HG03460 (cell line): ENCODE results near the gene SH3YL1.
A peak's percentile ranks its signal among the peaks of the same experiment; 100 is the strongest.

Source experiments
- ATAC-seq: cut with Tn5 transposase; IDR thresholded peaks from one replicate; pipeline ENCODE4 v1.9.1; 2021; ENCODE audit not compliant: unreplicated experiment

Gene SH3YL1

DNA sequence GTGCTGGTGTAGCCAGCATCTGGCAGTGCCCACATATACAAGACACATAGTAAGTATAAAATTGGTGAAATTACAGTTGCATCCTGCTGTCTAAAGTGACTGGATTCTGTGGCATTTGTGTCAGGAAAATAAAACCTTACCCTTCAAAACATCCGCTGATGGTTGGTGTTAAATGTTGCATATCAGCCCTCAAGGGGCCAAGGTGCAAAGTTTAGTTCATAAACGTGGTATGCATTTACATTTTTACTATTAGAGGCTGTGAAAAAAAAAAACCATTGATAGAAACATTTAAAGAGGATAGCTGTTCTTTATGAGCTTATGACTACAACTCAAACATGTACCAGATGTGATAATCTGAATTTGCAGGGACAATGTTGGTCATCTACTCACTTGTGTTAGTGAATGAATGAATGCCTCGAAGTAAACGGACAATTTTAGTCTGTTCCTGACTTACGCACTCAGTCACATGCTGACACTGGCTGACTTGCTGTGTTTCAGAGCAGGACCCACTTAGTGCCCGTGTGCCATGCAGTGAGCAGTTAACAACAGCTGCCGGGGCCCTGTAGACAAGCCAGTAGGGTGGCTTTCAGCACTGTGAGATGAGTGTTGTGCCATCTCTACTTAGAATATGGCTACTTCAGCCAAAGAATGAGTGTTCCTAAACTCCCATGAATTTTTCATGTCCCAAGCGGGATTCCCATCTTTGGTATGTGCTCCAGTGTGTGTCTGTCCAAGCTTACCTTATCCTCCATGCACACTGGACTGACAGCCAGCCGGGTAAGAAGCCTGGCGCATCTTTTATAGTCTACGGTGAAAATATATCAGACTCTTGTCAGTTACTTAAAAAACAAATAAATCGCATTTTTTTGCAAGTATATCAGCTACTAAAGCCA is 18.8 kb upstream of the SH3YL1 start:
- ATAC-seq = no peak

- ATAC-seq = no peak
Measured at GRCh38 chr2:281381-281780, 17.5 kb upstream of the SH3YL1 start.

- ATAC-seq = no peak
Measured at GRCh38 chr2:280650-281110, 16.8 kb upstream of the SH3YL1 start.

DNA sequence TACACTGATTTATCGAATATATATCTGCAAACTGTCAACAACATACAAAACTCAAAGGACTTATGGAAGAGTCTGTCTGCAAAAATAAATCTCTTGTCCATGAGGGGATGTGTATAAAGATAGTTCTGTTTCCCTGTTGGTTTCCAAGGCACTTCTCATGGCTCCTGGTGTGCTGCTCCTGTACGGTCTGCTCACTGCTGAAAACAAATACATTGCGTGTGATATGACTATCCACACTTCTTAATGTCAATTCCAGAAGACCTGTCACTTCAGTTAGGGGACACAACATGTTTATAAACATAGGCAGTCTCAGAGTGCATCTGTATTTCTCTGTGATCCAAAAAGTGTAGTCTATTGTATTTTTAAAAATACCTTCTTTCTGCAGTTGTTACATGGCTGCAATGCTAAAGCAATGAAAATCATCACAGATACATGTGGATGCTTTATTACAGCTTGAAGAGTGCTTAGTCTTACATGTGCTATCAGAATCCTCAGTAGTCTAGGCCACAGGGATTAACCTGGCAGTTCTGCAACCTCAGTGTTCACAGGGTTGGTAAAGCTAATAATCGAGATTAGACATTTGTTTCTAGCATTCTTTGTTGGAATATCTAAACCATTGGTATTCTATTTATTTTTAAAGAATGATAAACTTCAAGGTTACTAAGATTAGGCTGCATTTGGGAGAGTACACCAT is 16.3 kb upstream of the SH3YL1 start:
- ATAC-seq = no peak

GRCh38 chr2:279366-279765 is 15.5 kb upstream of the SH3YL1 start:
- ATAC-seq = no peak

DNA sequence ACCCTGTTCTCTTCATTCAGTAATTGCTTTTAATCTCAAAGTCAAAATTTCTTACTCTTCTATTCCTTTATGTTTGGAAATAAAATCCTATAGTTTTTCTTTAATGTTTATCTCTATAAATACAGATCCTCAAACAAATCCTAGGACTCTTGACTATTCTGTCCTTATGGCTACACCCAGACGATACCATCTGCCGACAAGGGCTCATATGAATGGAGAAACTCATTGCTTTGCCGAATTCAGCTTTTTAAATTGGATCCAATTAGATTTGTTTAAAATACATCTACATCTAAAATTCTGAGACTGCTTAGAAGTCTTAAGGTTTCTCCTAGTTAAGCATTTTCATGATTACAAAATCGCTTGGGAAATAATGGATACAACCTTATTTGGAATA is 15.1 kb upstream of the SH3YL1 start:
- ATAC-seq = no peak

- ATAC-seq = no peak
Measured at GRCh38 chr2:278312-278926, 14.6 kb upstream of the SH3YL1 start.

- peak; percentile 97 for ATAC-seq
Measured at GRCh38 chr2:275466-275865, 11.6 kb upstream of the SH3YL1 start.

GRCh38 chr2:274503-274902 is 10.7 kb upstream of the SH3YL1 start:
- ATAC-seq = no peak

DNA sequence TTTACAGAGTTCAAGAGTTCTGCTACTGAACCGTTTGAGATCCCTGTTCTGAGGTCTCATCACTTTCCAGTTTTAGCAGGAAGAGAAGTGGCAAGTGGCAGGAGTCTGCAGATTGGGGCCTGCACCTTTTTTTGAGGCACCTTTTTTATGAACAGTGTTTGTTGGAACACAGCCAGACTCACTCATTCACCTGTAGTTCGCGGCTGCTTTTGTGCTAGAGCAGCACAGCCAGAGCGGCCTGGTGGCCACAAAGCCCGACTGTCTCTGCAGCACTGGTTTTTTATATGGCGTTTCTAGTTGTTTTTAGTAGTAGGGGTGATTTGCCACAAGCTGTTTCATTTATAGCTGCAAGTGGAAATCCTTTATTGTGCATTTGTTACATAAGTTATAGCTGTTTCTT is 9.5 kb upstream of the SH3YL1 start:
- no peak for ATAC-seq

GRCh38 chr2:271917-272316 is 8.1 kb upstream of the SH3YL1 start:
- no peak for ATAC-seq

DNA sequence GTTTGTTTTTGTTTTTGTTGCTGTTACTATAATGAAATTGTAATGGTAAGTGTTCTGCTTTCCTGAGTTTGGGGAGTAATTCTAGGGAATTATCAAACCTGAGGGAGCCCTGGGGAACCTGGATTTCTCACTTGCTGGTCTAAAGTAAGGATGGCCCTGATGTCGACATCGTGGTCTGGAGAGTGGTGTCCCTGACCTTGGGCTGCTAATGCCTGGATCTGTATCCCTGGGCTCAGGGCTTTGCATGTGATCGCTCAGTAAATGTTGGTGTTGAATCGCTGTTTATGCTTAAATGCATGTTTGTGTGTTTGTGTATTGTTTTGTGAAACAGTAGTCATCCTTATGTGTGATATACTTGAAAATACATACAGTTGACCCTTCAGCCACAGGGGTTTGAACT is 7.0 kb upstream of the SH3YL1 start:
- no peak for ATAC-seq

DNA sequence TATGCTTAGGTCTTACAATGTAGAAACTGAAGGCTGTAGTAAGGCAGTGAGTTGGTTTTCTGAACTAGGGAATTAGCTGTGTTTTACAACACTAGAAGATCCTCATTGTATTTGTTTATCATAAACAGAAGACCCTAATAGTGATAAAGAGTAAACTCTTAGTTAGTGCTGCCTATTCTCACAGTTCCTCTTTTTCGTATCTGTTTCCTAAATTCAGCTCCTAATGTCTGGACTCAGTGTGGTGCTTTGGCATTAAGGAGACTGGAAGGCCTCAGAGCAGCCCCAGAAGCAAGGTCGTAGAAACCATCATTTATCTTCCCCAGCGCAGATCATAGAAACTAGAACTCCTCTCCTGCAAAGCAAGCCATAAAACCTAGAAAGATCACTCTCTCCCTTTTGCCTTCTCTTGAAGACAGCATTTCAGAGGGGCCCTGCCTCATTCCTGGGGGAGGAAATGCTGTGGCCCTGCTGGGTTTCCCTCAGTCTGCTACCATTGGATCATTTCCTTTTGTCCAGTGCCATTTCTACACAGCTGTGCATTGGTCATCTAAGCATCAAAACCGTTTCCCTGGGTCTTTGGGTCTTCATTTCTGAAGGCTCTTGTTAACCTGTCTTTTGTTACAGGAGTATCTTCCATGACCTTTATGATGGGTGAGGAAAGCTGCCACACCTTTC is 5.7 kb upstream of the SH3YL1 start:
- ATAC-seq = no peak

DNA sequence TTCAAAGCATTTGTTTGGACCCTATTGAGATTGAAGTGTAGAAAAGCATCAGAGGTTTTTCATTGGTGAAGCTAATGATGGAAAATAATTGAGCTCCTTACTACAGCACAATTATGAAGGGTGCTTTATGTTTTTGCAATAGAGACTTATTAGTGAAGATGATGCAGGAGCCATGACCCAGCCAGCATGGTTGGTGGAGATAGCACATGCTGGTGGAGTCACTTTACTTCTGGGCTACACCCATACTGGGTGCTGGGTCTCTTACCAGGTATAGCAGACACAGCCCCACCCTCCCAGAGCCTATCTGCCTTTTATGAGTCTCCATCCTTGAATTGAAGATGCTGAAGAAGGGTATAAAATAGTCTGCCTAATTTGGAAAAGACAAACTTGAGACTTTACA is 4.5 kb upstream of the SH3YL1 start:
- ATAC-seq = no peak

GRCh38 chr2:264493-265468 is 949 bp upstream of the SH3YL1 start, which contains the start of gene ACP1:
ACP1 (plus strand) TSS chr2:264947; CDS start chr2:264965, 18 bp downstream.
- ATAC-seq = peak; percentile 81

GRCh38 chr2:263022-263738 is 652 bp downstream of the SH3YL1 start:
- ATAC-seq = no peak

DNA sequence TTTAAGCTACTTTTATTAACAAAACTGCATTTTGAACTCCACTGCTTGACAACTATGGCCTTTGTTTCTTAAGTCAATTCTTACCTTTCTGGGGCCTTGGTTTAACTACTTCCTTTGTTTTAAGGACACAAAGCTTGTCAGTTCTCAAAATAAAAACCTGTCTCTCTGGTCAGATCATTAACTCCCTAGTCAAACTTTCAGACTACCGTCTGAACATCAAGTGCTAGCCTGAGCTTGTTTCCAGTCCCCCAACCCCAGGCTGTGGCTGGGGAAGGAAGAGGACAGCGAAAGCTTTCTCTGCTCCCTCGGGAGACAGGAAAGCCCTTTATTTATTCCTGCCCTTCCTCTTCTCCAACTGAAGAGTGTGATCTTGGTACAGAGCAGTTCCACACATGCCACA is 1.7 kb downstream of the SH3YL1 start:
- no peak for ATAC-seq

GRCh38 chr2:260507-261161 is 3.2 kb downstream of the SH3YL1 start:
- ATAC-seq = no peak

DNA sequence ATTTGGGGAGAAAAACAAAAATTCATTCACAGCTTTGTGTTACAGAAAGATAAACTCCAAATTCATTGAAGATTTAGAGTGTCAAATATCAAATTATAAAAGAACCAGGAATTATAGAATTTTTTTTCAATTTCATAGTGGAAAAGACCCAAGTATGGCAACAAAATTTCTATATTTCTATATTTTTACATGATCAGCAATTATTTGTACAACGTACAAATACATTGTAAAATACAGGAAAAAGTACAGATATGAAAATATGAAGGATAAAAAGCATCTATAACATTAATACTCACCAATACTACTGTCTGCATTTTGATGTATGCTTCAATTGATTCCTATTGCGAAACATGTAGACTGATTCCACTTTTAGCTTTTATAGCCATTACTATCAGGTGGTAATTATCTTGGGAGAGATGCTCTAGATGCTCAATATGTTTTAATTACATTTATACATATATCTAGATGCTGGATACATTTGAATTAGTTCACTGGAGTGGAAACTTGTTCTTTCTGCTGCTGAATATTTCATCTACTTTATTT is 4.0 kb downstream of the SH3YL1 start:
- no peak for ATAC-seq
